Fibroblast of pulmonary artery (primary cell): Measurements from ENCODE around the gene CYB5B.

Experiments
- DNase-seq: peaks from one replicate; pipeline ENCODE4 v3.0.0-alpha.2; 2010; ENCODE audit warnings: low read depth
- H3K4me3 ChIP-seq: replicated peaks from 2 replicates; pipeline ENCODE4 v1.5.1; 2011; ENCODE audit warnings: low read depth, mild to moderate bottlenecking, control low read depth, low read length, moderate library complexity
- CTCF ChIP-seq: IDR thresholded peaks from 2 replicates; pipeline ENCODE4 v1.5.1; 2011; ENCODE audit warnings: mild to moderate bottlenecking, control low read depth, low read length, inconsistent platforms; ENCODE audit errors: missing control alignments

Gene CYB5B

GRCh38 chr16:69477546-69477945, 53.1 kb downstream of the CYB5B start:
- TF ChIP-seq CTCF, result no peak
- H3K4me3 ChIP-seq, result no peak overlapping the region
- DNase-seq, result peak; percentile 35

DNA sequence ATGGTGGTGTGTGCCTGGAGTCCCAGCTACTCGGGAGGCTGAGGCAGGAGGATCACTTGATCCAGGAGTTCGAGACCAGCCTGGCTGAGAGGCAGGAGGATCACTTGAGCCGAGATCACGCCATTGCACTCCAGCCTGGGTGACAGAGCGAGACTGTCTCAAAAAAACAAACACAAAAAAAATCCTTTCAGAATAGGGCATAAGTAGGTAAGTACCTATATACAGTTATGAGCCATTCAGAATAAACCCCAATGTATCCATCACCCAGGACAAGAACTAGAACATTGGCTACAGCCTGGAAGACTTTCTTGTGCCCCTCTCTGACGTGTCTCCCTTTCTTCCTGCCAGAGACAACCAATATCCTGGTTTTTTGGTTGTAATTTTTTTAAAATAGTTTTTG, 54.3 kb downstream of the CYB5B start:
- no peak for TF ChIP-seq CTCF
- H3K4me3 ChIP-seq, result no peak overlapping the region
- DNase-seq, result no peak

DNA sequence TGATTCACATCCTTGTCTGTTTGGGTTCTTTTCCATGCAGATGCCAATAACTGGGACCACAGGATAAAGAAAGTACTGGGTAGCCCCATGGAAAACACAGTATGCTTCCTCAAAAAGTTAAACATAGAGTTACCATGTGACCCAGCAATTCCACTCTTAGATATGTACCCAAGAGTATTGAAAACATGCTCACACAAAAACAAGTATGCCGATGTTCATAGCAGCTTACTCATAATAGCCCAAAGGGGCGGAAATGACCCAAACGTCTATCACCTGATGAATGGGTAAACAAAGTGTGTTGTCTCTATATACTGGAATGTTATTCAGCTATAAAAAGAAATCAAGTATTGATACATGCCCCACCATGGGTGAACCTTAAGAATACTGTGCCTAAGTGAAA, 55.4 kb downstream of the CYB5B start:
- TF ChIP-seq CTCF, result no peak
- DNase-seq, result no peak
- H3K4me3 ChIP-seq, result no peak overlapping the region

- peak; percentile 85 for DNase-seq
- H3K4me3 ChIP-seq, result peak overlapping the region; percentile 6
- peak; percentile 14 for TF ChIP-seq CTCF
Measured at GRCh38 chr16:69481901-69482341, 57.5 kb downstream of the CYB5B start.

DNA sequence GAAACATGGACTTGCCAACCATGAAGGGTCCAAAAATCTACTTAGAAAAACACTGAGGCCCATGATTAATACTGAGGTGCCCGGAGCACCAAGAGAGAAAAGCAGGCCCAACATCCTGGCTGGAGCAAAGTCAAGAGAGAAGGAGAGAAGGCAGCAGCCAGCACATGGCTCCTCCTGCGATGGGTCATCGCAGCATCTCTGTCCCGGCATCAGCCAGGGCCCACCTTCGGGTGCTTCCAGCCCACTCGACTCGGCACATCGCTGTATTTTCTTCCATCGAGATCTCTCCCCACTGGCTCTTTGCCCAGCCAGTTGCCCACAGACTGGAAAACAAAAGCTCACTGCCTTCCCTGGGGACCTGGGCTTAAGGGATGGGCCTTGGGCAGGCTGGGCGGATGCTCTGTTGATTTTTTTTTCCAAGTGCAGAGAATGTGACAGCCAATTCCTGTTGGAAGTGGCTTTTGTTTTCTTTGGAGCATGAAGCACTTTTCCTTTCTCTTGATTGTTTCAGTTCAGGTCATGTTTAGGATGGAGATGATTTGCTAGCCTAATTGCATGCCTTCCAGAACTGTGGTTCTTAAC, 58.1 kb downstream of the CYB5B start:
- TF ChIP-seq CTCF, result no peak
- peak; percentile 93 for DNase-seq
- peak overlapping the region; percentile 6 for H3K4me3 ChIP-seq

DNA sequence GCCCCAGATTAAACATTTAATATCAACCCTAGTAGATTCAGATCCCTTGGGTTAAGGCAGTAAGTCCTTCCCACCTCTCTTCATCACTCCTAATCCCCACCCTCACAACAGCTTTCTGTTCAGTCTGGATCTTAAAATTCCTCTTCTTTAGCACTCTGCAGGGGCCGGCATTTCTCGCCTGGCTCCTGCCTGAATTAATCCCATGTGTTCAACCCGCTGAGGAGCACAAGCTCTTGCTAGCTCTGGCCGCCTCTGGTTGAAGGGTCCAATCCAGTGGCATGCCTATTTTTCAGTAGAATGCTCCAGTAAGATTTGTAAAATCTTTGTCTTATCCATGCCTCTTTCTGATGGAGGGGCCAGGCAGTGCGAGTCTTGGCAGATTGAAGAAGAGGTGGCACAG, 59.2 kb downstream of the CYB5B start:
- DNase-seq, result no peak
- no peak for TF ChIP-seq CTCF
- no peak overlapping the region for H3K4me3 ChIP-seq

- TF ChIP-seq CTCF, result no peak
- no peak overlapping the region for H3K4me3 ChIP-seq
- no peak for DNase-seq
Measured at GRCh38 chr16:69485361-69485760, 60.9 kb downstream of the CYB5B start.
